OCI-LY3 (cell line): Measurements from ENCODE around the gene FRZB.

Experiments
- H2AFZ ChIP-seq: fragments of 200-600, 300-600 bp; shearing (Covaris generic); 2 replicates; pipeline ENCODE4 v1.6.0; 2014; ENCODE audit warnings: antibody characterized with exemption, low read depth, low read length
- H3K27ac ChIP-seq: fragments of 200-600, 300-600 bp; sonication (generic); 2 replicates; pipeline ENCODE4 v1.5.1; 2014; ENCODE audit warnings: mild to moderate bottlenecking, low read length, moderate library complexity, mixed read lengths
- H3K27me3 ChIP-seq: fragments of 200-600, 300-600 bp; sonication (generic); 2 replicates; pipeline ENCODE4 v1.6.1; 2014; ENCODE audit warnings: low read depth, low read length, mixed read lengths
- H3K36me3 ChIP-seq: fragments of 200-600, 300-600 bp; sonication (generic); replicated peaks from 2 replicates; pipeline ENCODE3; 2014; ENCODE audit warnings: low read depth, low read length, mixed read lengths
- H3K4me1 ChIP-seq: fragments of 300-600, 200-600 bp; sonication (generic); 2 replicates; pipeline ENCODE4 v1.6.1; 2014; ENCODE audit warnings: low read length, mixed read lengths
- H3K4me2 ChIP-seq: fragments of 200-600, 300-600 bp; sonication (generic); 2 replicates; pipeline ENCODE4 v1.6.1; 2014; ENCODE audit warnings: low read length, mixed read lengths
- H3K4me3 ChIP-seq: fragments of 300-600, 200-600 bp; sonication (generic); 2 replicates; pipeline ENCODE4 v1.5.1; 2014; ENCODE audit warnings: antibody characterized with exemption, mild to moderate bottlenecking, low read length, moderate library complexity
- H3K79me2 ChIP-seq: fragments of 300-600, 200-600 bp; shearing (Covaris generic); 2 replicates; pipeline ENCODE4 v1.6.1; 2014; ENCODE audit warnings: mild to moderate bottlenecking, low read length, mixed read lengths
- H3K9ac ChIP-seq: fragments of 300-600, 200-600 bp; shearing (Covaris generic); 2 replicates; pipeline ENCODE4 v1.6.0; 2014; ENCODE audit warnings: mild to moderate bottlenecking, low read length, moderate library complexity
- H3K9me3 ChIP-seq: fragments of 200-600, 300-600 bp; shearing (Covaris generic); 2 replicates; pipeline ENCODE4 v1.6.1; 2014; ENCODE audit warnings: low read length, mixed read lengths; ENCODE audit not compliant: insufficient read depth
- H4K20me1 ChIP-seq: fragments of 200-600, 300-600 bp; sonication (generic); 2 replicates; pipeline ENCODE4 v1.6.1; 2016; ENCODE audit warnings: low read length, mixed read lengths; ENCODE audit not compliant: insufficient read depth
- EZH2phosphoT487 ChIP-seq: fragments of 200-600 bp; shearing (Covaris generic); IDR thresholded peaks from 2 replicates; pipeline ENCODE4 v1.6.1; 2018; ENCODE audit warnings: antibody characterized with exemption, mixed run types, low read depth
- TF ChIP-seq, protein P1 (sequence below): fragments of 200-600, 300-600 bp; sonication (generic); IDR thresholded peaks from 2 replicates; pipeline ENCODE4 v1.5.1; 2014; ENCODE audit warnings: antibody characterized with exemption, low read length, low read depth

The FRZB gene

DNA sequence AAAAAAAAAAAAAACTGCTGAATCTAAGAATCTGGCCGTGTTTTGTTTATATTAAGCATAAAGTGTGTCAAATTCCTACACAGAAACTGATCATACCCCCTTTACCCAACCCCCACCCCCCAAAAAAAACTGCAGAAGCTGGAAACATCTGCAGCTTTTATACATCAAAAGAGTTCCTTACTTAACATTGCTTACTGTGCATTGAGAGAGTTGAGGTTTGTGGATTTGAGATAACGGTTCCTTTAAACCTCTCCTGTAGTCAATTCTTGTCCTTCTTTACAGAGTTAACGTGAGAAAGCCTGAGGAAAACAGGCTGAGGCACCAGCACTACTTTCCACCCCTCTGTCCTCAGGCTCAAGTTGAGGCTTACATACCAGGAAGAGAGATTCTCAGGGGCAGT is 34.5 kb downstream of the FRZB start:
- H3K4me1 ChIP-seq = no peaks in the 10 kb centered on the region
- no peaks in the 10 kb centered on the region for H4K20me1 ChIP-seq
- H3K36me3 ChIP-seq = no peaks in the 10 kb centered on the region
- no peak overlapping the region for H3K27ac ChIP-seq
- H3K27me3 ChIP-seq = no peaks in the 10 kb centered on the region; the same call in 1 of the 2 replicates
- no peaks in the 10 kb centered on the region for H3K79me2 ChIP-seq
- H3K9me3 ChIP-seq = no peaks in the 10 kb centered on the region
- TF ChIP-seq, protein P1, sequence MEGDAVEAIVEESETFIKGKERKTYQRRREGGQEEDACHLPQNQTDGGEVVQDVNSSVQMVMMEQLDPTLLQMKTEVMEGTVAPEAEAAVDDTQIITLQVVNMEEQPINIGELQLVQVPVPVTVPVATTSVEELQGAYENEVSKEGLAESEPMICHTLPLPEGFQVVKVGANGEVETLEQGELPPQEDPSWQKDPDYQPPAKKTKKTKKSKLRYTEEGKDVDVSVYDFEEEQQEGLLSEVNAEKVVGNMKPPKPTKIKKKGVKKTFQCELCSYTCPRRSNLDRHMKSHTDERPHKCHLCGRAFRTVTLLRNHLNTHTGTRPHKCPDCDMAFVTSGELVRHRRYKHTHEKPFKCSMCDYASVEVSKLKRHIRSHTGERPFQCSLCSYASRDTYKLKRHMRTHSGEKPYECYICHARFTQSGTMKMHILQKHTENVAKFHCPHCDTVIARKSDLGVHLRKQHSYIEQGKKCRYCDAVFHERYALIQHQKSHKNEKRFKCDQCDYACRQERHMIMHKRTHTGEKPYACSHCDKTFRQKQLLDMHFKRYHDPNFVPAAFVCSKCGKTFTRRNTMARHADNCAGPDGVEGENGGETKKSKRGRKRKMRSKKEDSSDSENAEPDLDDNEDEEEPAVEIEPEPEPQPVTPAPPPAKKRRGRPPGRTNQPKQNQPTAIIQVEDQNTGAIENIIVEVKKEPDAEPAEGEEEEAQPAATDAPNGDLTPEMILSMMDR = no peak
- no peak for TF ChIP-seq EZH2phosphoT487
- H3K9ac ChIP-seq = no peak overlapping the region
- no peak overlapping the region for H2AFZ ChIP-seq
- H3K4me2 ChIP-seq = no peak overlapping the region
- no peak overlapping the region for H3K4me3 ChIP-seq

DNA sequence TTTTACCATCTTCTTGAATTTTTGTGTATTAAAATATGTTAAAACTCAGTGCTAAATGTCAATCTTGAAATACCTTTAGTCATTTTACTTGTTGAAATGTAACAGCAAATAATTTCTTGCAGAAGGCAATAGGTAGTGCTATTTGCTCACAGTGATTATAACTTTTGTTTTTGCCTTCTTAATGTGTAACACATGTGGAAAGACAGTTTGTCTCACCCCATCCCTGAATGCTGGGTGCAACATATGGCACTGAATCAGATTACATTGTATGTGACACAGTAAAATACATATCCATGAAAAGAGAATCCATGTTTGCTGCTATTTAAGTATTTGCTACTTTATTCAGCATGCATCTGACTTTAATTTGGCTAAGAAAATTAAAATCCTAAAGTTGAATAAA is 35.3 kb downstream of the FRZB start:
- H3K4me1 ChIP-seq = no peaks in the 10 kb centered on the region
- H3K9me3 ChIP-seq = no peaks in the 10 kb centered on the region
- no peak overlapping the region for H3K4me3 ChIP-seq
- no peaks in the 10 kb centered on the region for H4K20me1 ChIP-seq
- no peak for TF ChIP-seq EZH2phosphoT487
- TF ChIP-seq, protein P1 = no peak
- H3K27me3 ChIP-seq = no peaks in the 10 kb centered on the region; the same call in 1 of the 2 replicates
- no peak overlapping the region for H3K4me2 ChIP-seq
- H2AFZ ChIP-seq = no peak overlapping the region
- no peaks in the 10 kb centered on the region for H3K79me2 ChIP-seq
- H3K36me3 ChIP-seq = no peaks in the 10 kb centered on the region
- H3K27ac ChIP-seq = no peak overlapping the region
- no peak overlapping the region for H3K9ac ChIP-seq

DNA sequence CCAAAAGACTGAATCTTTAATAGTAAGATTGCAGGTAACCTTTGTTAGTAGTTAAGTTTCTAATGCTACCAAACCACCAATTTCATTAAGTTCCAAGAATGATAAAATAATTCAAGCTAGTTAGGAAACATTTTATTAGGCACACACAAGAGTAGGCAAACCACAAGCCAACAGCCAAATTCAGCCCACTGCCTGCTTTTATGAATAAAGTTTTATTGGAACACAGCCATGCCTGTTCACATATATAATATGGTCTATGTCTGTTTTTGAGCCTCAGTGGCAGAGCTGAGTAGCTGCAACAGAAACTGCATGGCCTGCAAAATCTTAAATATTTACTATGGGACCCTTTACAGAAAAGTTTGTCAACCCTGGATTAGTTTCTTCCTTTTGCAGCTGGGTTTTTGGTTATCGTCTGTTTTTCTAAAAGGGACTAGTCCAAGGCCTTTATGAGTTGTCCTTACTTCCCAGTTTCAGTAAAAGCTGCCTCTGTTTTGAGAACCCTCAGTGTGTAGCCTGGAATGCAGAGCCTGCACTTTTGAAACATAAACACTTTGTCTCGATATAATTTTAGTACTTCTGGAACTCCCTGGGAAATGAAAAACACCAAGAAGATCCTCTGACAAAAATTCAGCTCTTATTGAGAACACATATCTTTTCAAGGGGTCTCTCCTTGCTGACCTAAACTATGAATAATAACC is 39.1 kb downstream of the FRZB start:
- Histone ChIP-seq H3K4me3 (no peak overlapping the region), H3K9me3 (no peaks in the 10 kb centered on the region), H3K4me1 (no peaks in the 10 kb centered on the region), H3K9ac (no peak overlapping the region), H4K20me1 (no peaks in the 10 kb centered on the region), H2AFZ (no peak overlapping the region), H3K4me2 (no peak overlapping the region), H3K79me2 (no peaks in the 10 kb centered on the region), H3K27ac (no peak overlapping the region), H3K36me3 (no peaks in the 10 kb centered on the region), H3K27me3 (0 out of 2 replicates have a peak, but pooled peaks cover 7% of the 10 kb centered on the region)
- no peak for TF ChIP-seq EZH2phosphoT487
- TF ChIP-seq, protein P1 = no peak

DNA sequence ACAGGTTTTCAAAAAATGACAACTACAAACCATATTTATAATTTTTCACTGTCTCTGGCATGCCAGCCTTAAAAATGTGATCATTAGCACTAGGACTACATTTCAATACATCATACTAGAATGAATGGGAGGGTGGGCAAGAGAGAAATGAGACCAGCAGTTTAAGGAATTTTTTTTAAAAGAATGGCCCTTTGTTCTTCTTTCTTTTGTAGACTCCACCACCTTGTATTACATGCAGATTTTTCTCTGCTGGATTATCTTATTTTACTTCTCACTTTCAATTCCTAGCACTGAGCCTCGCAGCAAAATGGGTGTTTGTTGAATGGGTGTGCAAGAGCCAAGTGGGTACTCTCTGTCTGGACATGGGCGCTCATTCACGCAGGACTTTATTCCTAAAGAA is 39.9 kb downstream of the FRZB start:
- 0 out of 2 replicates have a peak, but pooled peaks cover 7% of the 10 kb centered on the region for H3K27me3 ChIP-seq
- no peaks in the 10 kb centered on the region for H3K9me3 ChIP-seq
- H3K27ac ChIP-seq = no peak overlapping the region
- H3K4me1 ChIP-seq = no peaks in the 10 kb centered on the region
- no peak overlapping the region for H3K4me3 ChIP-seq
- no peak overlapping the region for H3K9ac ChIP-seq
- H2AFZ ChIP-seq = no peak overlapping the region
- H3K4me2 ChIP-seq = no peak overlapping the region
- H3K79me2 ChIP-seq = no peaks in the 10 kb centered on the region
- H4K20me1 ChIP-seq = no peaks in the 10 kb centered on the region
- no peaks in the 10 kb centered on the region for H3K36me3 ChIP-seq
- TF ChIP-seq, protein P1 = no peak
- TF ChIP-seq EZH2phosphoT487 = no peak
